ENCODE measurements around the gene PCBP4. TPM values are rescaled to one million over a fixed set of nuclear protein-coding genes. Genes with fewer than 3 reads are reported as not detected.

The PCBP4 gene
- total RNA-seq, 1 experiment from 2014 or later: 45.8 TPM

DNA sequence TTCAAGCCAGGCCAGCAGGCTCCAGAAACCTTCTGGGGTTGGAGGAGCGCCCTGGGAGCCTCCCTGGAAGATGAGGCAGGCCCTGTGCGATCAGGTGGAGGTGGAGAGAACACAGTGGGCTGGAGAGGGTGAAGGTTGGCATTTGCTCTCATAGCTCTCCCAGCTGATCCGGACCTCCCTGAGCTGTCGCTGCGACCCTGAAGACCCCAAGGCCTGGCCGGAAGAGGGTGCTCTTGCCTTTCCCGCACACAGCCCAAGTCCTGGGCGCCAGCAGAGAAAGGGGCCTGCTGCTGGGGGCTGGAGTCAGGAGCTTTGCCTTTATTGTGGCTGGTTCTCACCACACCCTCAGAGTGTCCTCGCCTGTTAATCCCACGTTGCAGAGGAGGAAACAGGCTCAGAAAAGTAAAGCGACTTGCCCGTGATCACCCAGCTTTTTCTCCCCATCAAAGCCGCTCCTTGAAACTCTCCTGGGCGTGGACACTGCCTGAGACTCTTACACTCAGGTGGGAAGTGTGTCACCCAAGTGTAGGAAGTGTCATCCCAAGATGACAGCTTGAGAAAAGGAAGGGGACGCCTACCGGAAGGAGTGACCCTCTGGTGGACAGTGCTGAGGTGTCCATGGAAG is 37.0 kb upstream of the PCBP4 start:
- POLR2A ChIA-PET (ENCODE audit: unreplicated experiment): no interaction called here
- Histone ChIP-seq H3K27me3 (ENCODE audit: low read length) (no peaks in the 10 kb centered on the region), H3K36me3 (ENCODE audit: low read depth, low read length) (no peaks in the 10 kb centered on the region), H3K9me2 (replicated peaks; ENCODE audit: low read length) (no peaks in the 10 kb centered on the region), H3K27ac (ENCODE audit: low read length) (no peak overlapping the region), H4K20me1 (ENCODE audit: low read length) (no peaks in the 10 kb centered on the region), H3K79me2 (ENCODE audit: low read length) (no peaks in the 10 kb centered on the region), H3K4me1 (ENCODE audit: insufficient read depth, low read length) (no peaks in the 10 kb centered on the region), H3K4me3 (ENCODE audit: low read length) (no peak overlapping the region), H3K9ac (ENCODE audit: low read length) (no peak overlapping the region), H3K4me2 (ENCODE audit: low read length) (no peak overlapping the region), H2AFZ (ENCODE audit: low read length) (no peak overlapping the region), H3K9me3 (ENCODE audit: low read length) (no peaks in the 10 kb centered on the region), H3F3A (ENCODE audit: low read length, unreplicated experiment) (no peaks in the 10 kb centered on the region)
- ATAC-seq (no peak), DNase-seq (no peak)
- intact Hi-C loops (cut with micrococcal nuclease): no loop called here
- no TSS peak for BruUV-seq (replicated peaks)
- CTCF ChIA-PET: interaction anchor here (0.6 to 2.5 kb wide), 2 partner anchors 49 to 114 kb away, joined by 3 to 11 read pairs; no protein-coding TSS in a partner anchor
- TF ChIP-seq, protein P1, sequence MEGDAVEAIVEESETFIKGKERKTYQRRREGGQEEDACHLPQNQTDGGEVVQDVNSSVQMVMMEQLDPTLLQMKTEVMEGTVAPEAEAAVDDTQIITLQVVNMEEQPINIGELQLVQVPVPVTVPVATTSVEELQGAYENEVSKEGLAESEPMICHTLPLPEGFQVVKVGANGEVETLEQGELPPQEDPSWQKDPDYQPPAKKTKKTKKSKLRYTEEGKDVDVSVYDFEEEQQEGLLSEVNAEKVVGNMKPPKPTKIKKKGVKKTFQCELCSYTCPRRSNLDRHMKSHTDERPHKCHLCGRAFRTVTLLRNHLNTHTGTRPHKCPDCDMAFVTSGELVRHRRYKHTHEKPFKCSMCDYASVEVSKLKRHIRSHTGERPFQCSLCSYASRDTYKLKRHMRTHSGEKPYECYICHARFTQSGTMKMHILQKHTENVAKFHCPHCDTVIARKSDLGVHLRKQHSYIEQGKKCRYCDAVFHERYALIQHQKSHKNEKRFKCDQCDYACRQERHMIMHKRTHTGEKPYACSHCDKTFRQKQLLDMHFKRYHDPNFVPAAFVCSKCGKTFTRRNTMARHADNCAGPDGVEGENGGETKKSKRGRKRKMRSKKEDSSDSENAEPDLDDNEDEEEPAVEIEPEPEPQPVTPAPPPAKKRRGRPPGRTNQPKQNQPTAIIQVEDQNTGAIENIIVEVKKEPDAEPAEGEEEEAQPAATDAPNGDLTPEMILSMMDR (conservative IDR thresholded peaks at IDR 0.05; ENCODE audit: low read depth, low read length): peak; percentile 40; the same call in 1 of the 2 replicates
- TF ChIP-seq EZH2phosphoT487 (IDR thresholded peaks at IDR 0.05; ENCODE audit: borderline replicate concordance, low read length): no peak
- no peak for TF ChIP-seq EZH2 (IDR thresholded peaks at IDR 0.05; ENCODE audit: low read length, unreplicated experiment)

DNA sequence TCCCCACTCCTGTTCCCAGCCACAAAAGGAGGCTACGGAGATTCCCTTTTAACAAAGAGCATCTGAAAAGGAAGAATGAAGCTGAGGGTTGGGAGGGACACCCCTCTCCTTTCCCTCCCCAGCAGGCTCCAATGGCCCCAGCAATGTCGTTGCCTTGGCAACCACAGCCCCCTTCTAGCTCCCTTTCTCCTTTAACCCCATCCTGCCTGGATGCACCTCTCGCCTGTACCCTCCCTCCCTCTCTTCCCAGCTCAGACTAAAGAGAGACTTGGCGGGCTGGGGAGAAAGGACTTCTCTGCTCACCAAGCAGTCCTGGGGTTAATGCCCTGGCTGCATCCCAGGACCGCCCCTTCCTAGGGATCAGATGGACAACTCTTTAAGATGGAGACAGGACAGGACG is 35.5 kb upstream of the PCBP4 start:
- CTCF ChIA-PET: interaction anchor here (2.3 to 2.5 kb wide), 2 partner anchors 50 to 142 kb away, joined by 6 to 11 read pairs; no protein-coding TSS in a partner anchor
- Histone ChIP-seq H3K79me2 (ENCODE audit: low read length) (no peaks in the 10 kb centered on the region), H3K9me3 (ENCODE audit: low read length) (no peaks in the 10 kb centered on the region), H2AFZ (ENCODE audit: low read length) (no peak overlapping the region), H3K27ac (ENCODE audit: low read length) (no peak overlapping the region), H3K27me3 (ENCODE audit: low read length) (no peaks in the 10 kb centered on the region), H3F3A (ENCODE audit: low read length, unreplicated experiment) (no peaks in the 10 kb centered on the region), H4K20me1 (ENCODE audit: low read length) (no peaks in the 10 kb centered on the region), H3K4me3 (ENCODE audit: low read length) (no peak overlapping the region), H3K36me3 (ENCODE audit: low read depth, low read length) (no peaks in the 10 kb centered on the region), H3K4me1 (ENCODE audit: insufficient read depth, low read length) (peaks cover 5% of the 10 kb centered on the region), H3K9me2 (replicated peaks; ENCODE audit: low read length) (no peaks in the 10 kb centered on the region), H3K9ac (ENCODE audit: low read length) (no peak overlapping the region), H3K4me2 (ENCODE audit: low read length) (no peak overlapping the region)
- TF ChIP-seq, protein P1 (conservative IDR thresholded peaks at IDR 0.05; ENCODE audit: low read depth, low read length): no peak
- TF ChIP-seq EZH2phosphoT487 (IDR thresholded peaks at IDR 0.05; ENCODE audit: borderline replicate concordance, low read length) (no peak), EZH2 (IDR thresholded peaks at IDR 0.05; ENCODE audit: low read length, unreplicated experiment) (no peak)
- BruUV-seq (replicated peaks): no TSS peak
- POLR2A ChIA-PET (ENCODE audit: unreplicated experiment): no interaction called here
- DNase-seq: no peak
- intact Hi-C loops (cut with micrococcal nuclease): no loop called here
- no peak for ATAC-seq

DNA sequence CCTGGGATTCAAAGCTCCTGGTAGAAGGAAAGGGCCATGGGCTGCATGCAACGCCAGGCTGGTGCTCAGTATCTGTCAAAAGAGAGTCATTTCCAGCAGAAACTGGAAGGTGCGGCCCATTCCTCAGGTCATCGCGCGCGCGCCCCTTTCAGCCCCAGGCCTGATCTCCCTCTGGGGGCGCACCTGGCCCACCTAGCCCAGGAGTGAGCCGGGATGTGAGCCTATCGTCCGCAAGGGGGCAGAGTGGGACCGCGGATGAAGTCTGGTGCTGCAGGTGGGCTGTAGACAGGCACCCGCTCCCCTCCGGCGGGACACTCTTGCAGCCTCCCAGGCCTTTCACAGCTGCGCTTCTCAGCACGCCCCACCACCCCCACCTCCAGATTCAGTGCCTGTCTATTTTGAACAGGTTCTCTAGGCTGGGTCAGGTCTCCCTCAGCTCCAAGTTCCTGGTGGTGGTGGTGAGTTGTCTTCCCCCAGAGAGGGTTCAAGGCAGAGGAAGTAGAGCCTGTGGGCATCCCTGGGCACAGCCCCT is 34.3 kb upstream of the PCBP4 start:
- H3K79me2 ChIP-seq (ENCODE audit: low read length): no peaks in the 10 kb centered on the region
- DNase-seq (peak; percentile 85), ATAC-seq (peak; percentile 82)
- no peak overlapping the region for H3K27ac ChIP-seq (ENCODE audit: low read length)
- H3K4me3 ChIP-seq (ENCODE audit: low read length): peak overlapping the region; percentile 11; the same call in 1 of the 2 replicates
- no peaks in the 10 kb centered on the region for H3K9me3 ChIP-seq (ENCODE audit: low read length)
- peaks cover 10% of the 10 kb centered on the region for H3K4me1 ChIP-seq (ENCODE audit: insufficient read depth, low read length)
- POLR2A ChIA-PET (ENCODE audit: unreplicated experiment): no interaction called here
- H3K27me3 ChIP-seq (ENCODE audit: low read length): no peaks in the 10 kb centered on the region
- no peaks in the 10 kb centered on the region for H3F3A ChIP-seq (ENCODE audit: low read length, unreplicated experiment)
- H4K20me1 ChIP-seq (ENCODE audit: low read length): no peaks in the 10 kb centered on the region
- H3K36me3 ChIP-seq (ENCODE audit: low read depth, low read length): no peaks in the 10 kb centered on the region
- CTCF ChIA-PET: interaction anchor here (0.6 to 2.3 kb wide), 12 partner anchors 36 to 218 kb away, joined by 3 to 14 read pairs (median 5); partner anchors contain the start of genes PARP3, POC1A and RRP9
- TF ChIP-seq EZH2 (IDR thresholded peaks at IDR 0.05; ENCODE audit: low read length, unreplicated experiment): no peak
- TF ChIP-seq, protein P1 (conservative IDR thresholded peaks at IDR 0.05; ENCODE audit: low read depth, low read length): peak; percentile 99
- no peak for TF ChIP-seq EZH2phosphoT487 (IDR thresholded peaks at IDR 0.05; ENCODE audit: borderline replicate concordance, low read length)
- no peaks in the 10 kb centered on the region for H3K9me2 ChIP-seq (replicated peaks; ENCODE audit: low read length)
- no TSS peak for BruUV-seq (replicated peaks)
- H2AFZ ChIP-seq (ENCODE audit: low read length): peak overlapping the region; percentile 67
- peak overlapping the region; percentile 50 for H3K4me2 ChIP-seq (ENCODE audit: low read length)
- intact Hi-C loops (cut with micrococcal nuclease): loop anchor here (1.0 kb wide), 3 partner anchors 52 to 143 kb away; no protein-coding TSS in a partner anchor
- no peak overlapping the region for H3K9ac ChIP-seq (ENCODE audit: low read length)

Measured in PC-3 (cell line).